Measurements from ENCODE around the gene TEX261. TPM values are rescaled to one million over a fixed set of nuclear protein-coding genes. Genes with fewer than 3 reads are reported as not detected.

Gene TEX261
- polyA plus RNA-seq, 1 of the 3 experiments (the other 2 are of a cell fraction) = 44.3 TPM

- TF ChIP-seq EZH2phosphoT487 (IDR thresholded peaks at IDR 0.05; ENCODE audit: borderline replicate concordance, low read depth) (no peak), TCF12 (IDR thresholded peaks at IDR 0.05) (no peak), ZBTB33 (IDR thresholded peaks at IDR 0.05; ENCODE audit: borderline replicate concordance, low read depth) (no peak), NRF1 (IDR thresholded peaks at IDR 0.05; ENCODE audit: low read depth, low read length) (no peak), FOXJ3 (CRISPR knock-in tag; IDR thresholded peaks at IDR 0.05) (no peak), SMC3 (IDR thresholded peaks at IDR 0.05; ENCODE audit: low read depth, low read length) (no peak), ELF1 (IDR thresholded peaks at IDR 0.05) (no peak), MEF2A (IDR thresholded peaks at IDR 0.05; ENCODE audit: borderline replicate concordance, low read depth) (no peak)
- TF ChIP-seq, protein P1, sequence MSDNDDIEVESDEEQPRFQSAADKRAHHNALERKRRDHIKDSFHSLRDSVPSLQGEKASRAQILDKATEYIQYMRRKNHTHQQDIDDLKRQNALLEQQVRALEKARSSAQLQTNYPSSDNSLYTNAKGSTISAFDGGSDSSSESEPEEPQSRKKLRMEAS (IDR thresholded peaks at IDR 0.05; ENCODE audit: low read depth) = no peak
- TF ChIP-seq, protein P2, sequence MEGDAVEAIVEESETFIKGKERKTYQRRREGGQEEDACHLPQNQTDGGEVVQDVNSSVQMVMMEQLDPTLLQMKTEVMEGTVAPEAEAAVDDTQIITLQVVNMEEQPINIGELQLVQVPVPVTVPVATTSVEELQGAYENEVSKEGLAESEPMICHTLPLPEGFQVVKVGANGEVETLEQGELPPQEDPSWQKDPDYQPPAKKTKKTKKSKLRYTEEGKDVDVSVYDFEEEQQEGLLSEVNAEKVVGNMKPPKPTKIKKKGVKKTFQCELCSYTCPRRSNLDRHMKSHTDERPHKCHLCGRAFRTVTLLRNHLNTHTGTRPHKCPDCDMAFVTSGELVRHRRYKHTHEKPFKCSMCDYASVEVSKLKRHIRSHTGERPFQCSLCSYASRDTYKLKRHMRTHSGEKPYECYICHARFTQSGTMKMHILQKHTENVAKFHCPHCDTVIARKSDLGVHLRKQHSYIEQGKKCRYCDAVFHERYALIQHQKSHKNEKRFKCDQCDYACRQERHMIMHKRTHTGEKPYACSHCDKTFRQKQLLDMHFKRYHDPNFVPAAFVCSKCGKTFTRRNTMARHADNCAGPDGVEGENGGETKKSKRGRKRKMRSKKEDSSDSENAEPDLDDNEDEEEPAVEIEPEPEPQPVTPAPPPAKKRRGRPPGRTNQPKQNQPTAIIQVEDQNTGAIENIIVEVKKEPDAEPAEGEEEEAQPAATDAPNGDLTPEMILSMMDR (IDR thresholded peaks at IDR 0.05) = no peak
These were observed 9.5 kb upstream of the TEX261 start (continued) for GRCh38 chr2:71003966-71004755.

GRCh38 chr2:71003396-71003795, 8.7 kb upstream of the TEX261 start:
- ChIA-PET POLR2A (no interaction called here), CTCF (interaction anchor here (0.7 kb wide), 1 partner anchor 546 kb away, joined by 3 read pairs; no protein-coding TSS in a partner anchor)
- Histone ChIP-seq H2AFZ (ENCODE audit: low read depth) (no peak overlapping the region), H3K79me2 (ENCODE audit: insufficient read depth) (no peaks in the 10 kb centered on the region), H3K4me3 (ENCODE audit: low read depth in 2 of 2, low read length in 1 of 2) (no peak overlapping the region), H3F3A (replicated peaks; ENCODE audit: insufficient read depth) (no peaks in the 10 kb centered on the region), H3K9me3 (no peaks in the 10 kb centered on the region), H3K36me3 (replicated peaks in 1 of 2; ENCODE audit: control insufficient read depth in 1 of 2, insufficient read depth in 2 of 2, low read length in 1 of 2) (no peaks in the 10 kb centered on the region), H3K27me3 (ENCODE audit: insufficient read depth) (no peaks in the 10 kb centered on the region; the same call in 1 of the 2 replicates), H3K4me1 (ENCODE audit: control insufficient read depth in 1 of 2, insufficient read depth in 2 of 2, low read depth in 1 of 2, low read length in 1 of 2) (peaks cover 0 to 3% of the 10 kb centered on the region in 2 experiments; a peak in 1 of 4 replicates), H4K20me1 (ENCODE audit: insufficient read depth) (no peaks in the 10 kb centered on the region), H3K4me2 (no peak overlapping the region), H3K9ac (no peak overlapping the region), H3K9me2 (no peaks in the 10 kb centered on the region), H3K27ac (ENCODE audit: low read depth in 2 of 2, low read length in 1 of 2) (no peak overlapping the region)
- TF ChIP-seq RAD21 (IDR thresholded peaks at IDR 0.05; ENCODE audit: low read length) = no peak
- no peak for TF ChIP-seq TAF1 (IDR thresholded peaks at IDR 0.05; ENCODE audit: borderline replicate concordance, low read depth, low read length)
- no peak for TF ChIP-seq GATA2 (CRISPR knock-in tag; IDR thresholded peaks at IDR 0.05)
- TF ChIP-seq REST (IDR thresholded peaks at IDR 0.05; ENCODE audit: low read depth, low read length) = no peak
- WGBS (ENCODE audit: low lambda C conversion rate) = 62% methylated on average over 6 of the region's 6 CpGs
- no peak for DNase-seq
